ENCODE measurements around the gene PPM1B. TPM values are rescaled to one million over a fixed set of nuclear protein-coding genes. Genes with fewer than 3 reads are reported as not detected.

Gene PPM1B
- total RNA-seq, 1 donor from 2014 or later, result 36.2 TPM

GRCh38 chr2:44187251-44187650 is 18.6 kb downstream of the PPM1B start:
- no peaks in the 10 kb centered on the region for H3K27me3 Mint-ChIP-seq (ENCODE audit: unreplicated experiment)
- no peak overlapping the region for H3K4me3 Mint-ChIP-seq (ENCODE audit: unreplicated experiment)
- peaks cover 45% of the 10 kb centered on the region for H3K4me1 Mint-ChIP-seq (ENCODE audit: unreplicated experiment)
- no peaks in the 10 kb centered on the region for H3K36me3 Mint-ChIP-seq (ENCODE audit: unreplicated experiment)
- DNase-seq (ENCODE audit: extremely low spot score, unreplicated experiment), result no peak
- no peak overlapping the region for H3K27ac Mint-ChIP-seq (ENCODE audit: unreplicated experiment)
- no peaks in the 10 kb centered on the region for H3K9me3 Mint-ChIP-seq (ENCODE audit: unreplicated experiment)
- no peak for TF ChIP-seq CTCF (IDR thresholded peaks at IDR 0.05)

- H3K4me1 Mint-ChIP-seq (ENCODE audit: unreplicated experiment), result peaks cover 52% of the 10 kb centered on the region
- DNase-seq (ENCODE audit: extremely low spot score, unreplicated experiment), result no peak
- H3K27me3 Mint-ChIP-seq (ENCODE audit: unreplicated experiment), result no peaks in the 10 kb centered on the region
- no peak for TF ChIP-seq CTCF (IDR thresholded peaks at IDR 0.05)
- H3K36me3 Mint-ChIP-seq (ENCODE audit: unreplicated experiment), result no peaks in the 10 kb centered on the region
- H3K4me3 Mint-ChIP-seq (ENCODE audit: unreplicated experiment), result no peak overlapping the region
- no peak overlapping the region for H3K27ac Mint-ChIP-seq (ENCODE audit: unreplicated experiment)
- H3K9me3 Mint-ChIP-seq (ENCODE audit: unreplicated experiment), result no peaks in the 10 kb centered on the region
These were observed 20.0 kb downstream of the PPM1B start for GRCh38 chr2:44188696-44189095.

GRCh38 chr2:44189104-44189503 is 20.4 kb downstream of the PPM1B start:
- Mint-ChIP-seq H3K4me3 (ENCODE audit: unreplicated experiment) (no peak overlapping the region), H3K27ac (ENCODE audit: unreplicated experiment) (no peak overlapping the region), H3K36me3 (ENCODE audit: unreplicated experiment) (no peaks in the 10 kb centered on the region), H3K9me3 (ENCODE audit: unreplicated experiment) (no peaks in the 10 kb centered on the region), H3K27me3 (ENCODE audit: unreplicated experiment) (no peaks in the 10 kb centered on the region), H3K4me1 (ENCODE audit: unreplicated experiment) (peaks cover 52% of the 10 kb centered on the region)
- DNase-seq (ENCODE audit: extremely low spot score, unreplicated experiment), result no peak
- TF ChIP-seq CTCF (IDR thresholded peaks at IDR 0.05), result no peak

GRCh38 chr2:44190526-44190925 is 21.9 kb downstream of the PPM1B start:
- H3K36me3 Mint-ChIP-seq (ENCODE audit: unreplicated experiment), result no peaks in the 10 kb centered on the region
- peaks cover 42% of the 10 kb centered on the region for H3K4me1 Mint-ChIP-seq (ENCODE audit: unreplicated experiment)
- TF ChIP-seq CTCF (IDR thresholded peaks at IDR 0.05), result no peak
- no peak overlapping the region for H3K27ac Mint-ChIP-seq (ENCODE audit: unreplicated experiment)
- H3K4me3 Mint-ChIP-seq (ENCODE audit: unreplicated experiment), result no peak overlapping the region
- DNase-seq (ENCODE audit: extremely low spot score, unreplicated experiment), result no peak
- no peaks in the 10 kb centered on the region for H3K9me3 Mint-ChIP-seq (ENCODE audit: unreplicated experiment)
- no peaks in the 10 kb centered on the region for H3K27me3 Mint-ChIP-seq (ENCODE audit: unreplicated experiment)

- Mint-ChIP-seq H3K9me3 (ENCODE audit: unreplicated experiment) (no peaks in the 10 kb centered on the region), H3K4me1 (ENCODE audit: unreplicated experiment) (peaks cover 32% of the 10 kb centered on the region), H3K4me3 (ENCODE audit: unreplicated experiment) (peak overlapping the region; percentile 33), H3K36me3 (ENCODE audit: unreplicated experiment) (peaks cover 3% of the 10 kb centered on the region), H3K27me3 (ENCODE audit: unreplicated experiment) (no peaks in the 10 kb centered on the region), H3K27ac (ENCODE audit: unreplicated experiment) (peak overlapping the region; percentile 59)
- no peak for TF ChIP-seq CTCF (IDR thresholded peaks at IDR 0.05)
- no peak for DNase-seq (ENCODE audit: extremely low spot score, unreplicated experiment)
These were observed 23.1 kb downstream of the PPM1B start for GRCh38 chr2:44191739-44192138.

Data from osteocyte (in vitro differentiated cells).